Activated naive CD8-positive, alpha-beta T cell (primary cell): ENCODE results near the gene AGER.
"Not testable (repeated sequence)": the region's sequence is repeated elsewhere in the genome, so short reads cannot be mapped to it uniquely, and the experiment has no call there.

Experiments used
- H3K27ac Mint-ChIP-seq: one replicate; pipeline ENCODE4 v1.8.0; 2021; ENCODE audit warnings: mixed read lengths
- H3K27me3 Mint-ChIP-seq: one replicate; pipeline ENCODE4 v1.8.0; 2021; ENCODE audit warnings: mixed read lengths
- H3K36me3 Mint-ChIP-seq: one replicate; pipeline ENCODE4 v1.8.0; 2021; ENCODE audit warnings: mixed read lengths
- H3K4me1 Mint-ChIP-seq: one replicate; pipeline ENCODE4 v1.8.0; 2021; ENCODE audit warnings: low read depth, mixed read lengths
- H3K4me3 Mint-ChIP-seq: one replicate; pipeline ENCODE4 v1.8.0; 2021; ENCODE audit warnings: mild to moderate bottlenecking, mixed read lengths
- H3K9me3 Mint-ChIP-seq: one replicate; pipeline ENCODE4 v1.8.0; 2021; ENCODE audit warnings: low read depth, mixed read lengths

AGER gene

GRCh38 chr6:32192608-32193039 lies 8.6 kb upstream of the AGER start, which contains the start of gene GPSM3:
TSS of gene GPSM3 (minus strand) at chr6:32192643. CDS start at chr6:32192513, 130 bp downstream.
- Mint-ChIP-seq H3K9me3 (no peaks in the 10 kb centered on the region), H3K4me1 (peaks cover 59% of the 10 kb centered on the region), H3K36me3 (peaks cover 3% of the 10 kb centered on the region), H3K27me3 (no peaks in the 10 kb centered on the region), H3K27ac (peak within 1 kb of the TSS; percentile 97), H3K4me3 (peak within 1 kb of the TSS; percentile 94)

- Mint-ChIP-seq H3K36me3 (peaks cover 7% of the 10 kb centered on the region), H3K9me3 (no peaks in the 10 kb centered on the region), H3K27me3 (no peaks in the 10 kb centered on the region), H3K4me3 (peak overlapping the region; percentile 94), H3K4me1 (peaks cover 65% of the 10 kb centered on the region), H3K27ac (peak overlapping the region; percentile 97)
Measured at GRCh38 chr6:32191696-32192607, 7.9 kb upstream of the AGER start.

GRCh38 chr6:32190911-32191677 lies 7.0 kb upstream of the AGER start:
- peaks cover 7% of the 10 kb centered on the region for H3K36me3 Mint-ChIP-seq
- no peaks in the 10 kb centered on the region for H3K27me3 Mint-ChIP-seq

GRCh38 chr6:32190054-32190851 lies 6.2 kb upstream of the AGER start, which contains the start of gene PBX2:
TSS of gene PBX2 (minus strand) at chr6:32190202. CDS start at chr6:32189915, 287 bp downstream.
- Mint-ChIP-seq H3K36me3 (peaks cover 11% of the 10 kb centered on the region), H3K4me1 (peaks cover 75% of the 10 kb centered on the region), H3K9me3 (no peaks in the 10 kb centered on the region), H3K4me3 (peak within 1 kb of the TSS; percentile 95), H3K27ac (peak within 1 kb of the TSS; percentile 97), H3K27me3 (no peaks in the 10 kb centered on the region)

More at GRCh38 chr6:32190911-32191677, 7.0 kb upstream of the AGER start:
- Mint-ChIP-seq H3K9me3 (no peaks in the 10 kb centered on the region), H3K27ac (peak overlapping the region; percentile 97), H3K4me1 (peaks cover 70% of the 10 kb centered on the region), H3K4me3 (peak overlapping the region; percentile 94)

- H3K4me3 Mint-ChIP-seq, result peak overlapping the region; percentile 95
Measured at GRCh38 chr6:32189742-32190053, 5.6 kb upstream of the AGER start.

GRCh38 chr6:32189069-32189741 lies 5.2 kb upstream of the AGER start:
- H3K4me1 Mint-ChIP-seq, result peaks cover 68% of the 10 kb centered on the region
- H3K27ac Mint-ChIP-seq, result peak overlapping the region; percentile 94
- H3K4me3 Mint-ChIP-seq, result peak overlapping the region; percentile 95
- no peaks in the 10 kb centered on the region for H3K9me3 Mint-ChIP-seq
- H3K36me3 Mint-ChIP-seq, result peaks cover 11% of the 10 kb centered on the region
- no peaks in the 10 kb centered on the region for H3K27me3 Mint-ChIP-seq

More at GRCh38 chr6:32189742-32190053, 5.6 kb upstream of the AGER start:
- Mint-ChIP-seq H3K4me1 (peaks cover 72% of the 10 kb centered on the region), H3K27me3 (no peaks in the 10 kb centered on the region), H3K27ac (peak overlapping the region; percentile 94), H3K9me3 (no peaks in the 10 kb centered on the region), H3K36me3 (peaks cover 11% of the 10 kb centered on the region)

- Mint-ChIP-seq H3K9me3 (no peaks in the 10 kb centered on the region), H3K27ac (peak overlapping the region; percentile 94), H3K27me3 (no peaks in the 10 kb centered on the region), H3K36me3 (peaks cover 11% of the 10 kb centered on the region), H3K4me3 (peak overlapping the region; percentile 95), H3K4me1 (peaks cover 62% of the 10 kb centered on the region)
Measured at GRCh38 chr6:32188381-32189068, 4.5 kb upstream of the AGER start.

- not testable (repeated sequence) for H3K27me3 Mint-ChIP-seq, H3K9me3 Mint-ChIP-seq
- H3K4me1 Mint-ChIP-seq, result peaks cover 56% of the 10 kb centered on the region
- peak overlapping the region; percentile 95 for H3K4me3 Mint-ChIP-seq
- H3K36me3 Mint-ChIP-seq, result peaks cover 11% of the 10 kb centered on the region
- H3K27ac Mint-ChIP-seq, result peak overlapping the region; percentile 94
Measured at GRCh38 chr6:32187725-32188380, 3.8 kb upstream of the AGER start.

GRCh38 chr6:32187009-32187709 lies 3.1 kb upstream of the AGER start:
- Mint-ChIP-seq H3K27ac (peak overlapping the region; percentile 94), H3K4me1 (peaks cover 56% of the 10 kb centered on the region), H3K9me3 (no peaks in the 10 kb centered on the region), H3K36me3 (peaks cover 11% of the 10 kb centered on the region), H3K27me3 (no peaks in the 10 kb centered on the region), H3K4me3 (peak overlapping the region; percentile 95)

- not testable (repeated sequence) for H3K27me3 Mint-ChIP-seq, H3K9me3 Mint-ChIP-seq
- Mint-ChIP-seq H3K4me1 (peaks cover 54% of the 10 kb centered on the region), H3K4me3 (peak overlapping the region; percentile 95), H3K36me3 (peaks cover 11% of the 10 kb centered on the region), H3K27ac (peak overlapping the region; percentile 94)
Measured at GRCh38 chr6:32186151-32186840, 2.2 kb upstream of the AGER start.

GRCh38 chr6:32185681-32186131 lies 1.7 kb upstream of the AGER start:
- Mint-ChIP-seq H3K4me1 (peaks cover 52% of the 10 kb centered on the region), H3K36me3 (peaks cover 13% of the 10 kb centered on the region), H3K4me3 (peak overlapping the region; percentile 65), H3K27ac (peak overlapping the region; percentile 94)
- not testable (repeated sequence) for H3K9me3 Mint-ChIP-seq, H3K27me3 Mint-ChIP-seq

- peak overlapping the region; percentile 46 for H3K27ac Mint-ChIP-seq
- peaks cover 13% of the 10 kb centered on the region for H3K36me3 Mint-ChIP-seq
- no peak overlapping the region for H3K4me3 Mint-ChIP-seq
- H3K4me1 Mint-ChIP-seq, result peaks cover 64% of the 10 kb centered on the region
- no peaks in the 10 kb centered on the region for H3K27me3 Mint-ChIP-seq
- H3K9me3 Mint-ChIP-seq, result no peaks in the 10 kb centered on the region
Measured at GRCh38 chr6:32183483-32184083, 470 bp downstream of the AGER start.
